Occipital lobe (tissue), 2 donors: ENCODE measurements around the gene FBLIM1. TPM values are rescaled to one million over a fixed set of nuclear protein-coding genes. Genes with fewer than 3 reads are reported as not detected.

Source experiments
- DNase-seq: peaks from one replicate; lab custom pipeline; 2025; lab: John Stamatoyannopoulos, UW
- total RNA-seq: library from RNA; depleted of rRNA; stranded (reverse); fragments of >200 nt; gene quantifications from one replicate; pipeline ENCODE4 v1.2.3, GENCODE V29; 2014

The FBLIM1 gene
- total RNA-seq, 1 donor from 2014 or later = 11.4 TPM

DNA sequence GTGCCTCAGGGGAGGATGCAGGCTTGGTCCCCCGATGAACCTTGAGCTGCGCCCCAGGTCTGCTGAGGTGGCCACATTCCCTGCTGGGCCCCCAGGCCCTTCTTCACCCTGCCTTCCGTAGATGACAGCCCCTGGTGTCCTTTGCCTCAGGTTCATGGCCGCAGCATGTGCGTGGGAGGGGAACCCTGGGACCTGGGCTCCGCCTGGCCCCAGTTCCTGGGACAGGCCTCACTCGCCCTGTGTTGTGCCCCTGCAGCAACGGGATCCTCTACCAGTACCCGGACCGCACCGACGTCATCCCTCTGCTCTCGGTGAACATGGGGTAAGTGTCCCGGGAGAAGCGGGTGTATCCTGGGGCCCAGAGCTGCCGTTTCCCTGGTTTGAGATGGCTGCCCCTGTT is 27.7 kb upstream of the FBLIM1 start:
- no peak for DNase-seq

DNA sequence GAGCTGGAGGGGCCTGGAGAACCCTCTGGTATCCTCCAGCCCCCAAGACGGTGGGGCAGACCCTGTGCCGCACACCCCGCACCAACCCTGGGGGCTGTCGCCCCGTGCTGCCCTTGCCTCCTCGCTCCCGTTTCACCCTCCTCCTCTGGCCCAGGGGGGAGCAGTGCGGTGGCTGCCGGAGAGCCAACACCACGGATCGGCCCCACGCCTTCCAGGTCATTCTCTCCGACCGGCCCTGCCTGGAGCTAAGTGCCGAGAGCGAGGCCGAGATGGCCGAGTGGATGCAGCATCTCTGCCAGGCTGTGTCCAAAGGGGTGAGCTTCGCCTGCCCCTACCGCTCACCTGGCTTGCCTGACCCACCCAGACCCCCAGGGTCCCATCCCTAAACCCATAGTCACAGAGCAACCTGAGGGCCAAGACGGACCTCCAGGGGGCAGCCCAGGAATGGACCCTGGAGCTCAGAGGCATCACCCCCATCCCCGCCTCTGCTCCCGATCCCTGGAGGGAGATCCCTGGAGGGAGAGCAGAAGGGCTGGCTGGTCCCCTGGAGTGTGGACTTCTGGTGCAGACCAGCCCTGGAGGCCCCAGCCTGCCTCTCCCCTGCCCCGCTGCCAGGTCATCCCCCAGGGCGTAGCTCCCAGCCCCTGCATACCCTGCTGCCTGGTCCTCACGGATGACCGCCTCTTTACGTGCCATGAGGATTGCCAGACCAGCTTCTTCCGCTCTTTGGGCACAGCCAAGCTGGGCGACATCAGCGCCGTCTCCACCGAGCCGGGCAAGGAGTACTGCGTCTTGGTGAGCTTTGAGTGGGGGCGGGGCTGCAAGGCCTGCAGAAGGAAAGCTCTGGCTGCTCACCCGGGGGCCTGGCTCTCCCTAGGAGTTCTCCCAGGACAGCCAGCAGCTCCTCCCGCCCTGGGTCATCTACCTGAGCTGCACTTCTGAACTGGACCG is 26.6 kb upstream of the FBLIM1 start:
- no peak for DNase-seq

DNA sequence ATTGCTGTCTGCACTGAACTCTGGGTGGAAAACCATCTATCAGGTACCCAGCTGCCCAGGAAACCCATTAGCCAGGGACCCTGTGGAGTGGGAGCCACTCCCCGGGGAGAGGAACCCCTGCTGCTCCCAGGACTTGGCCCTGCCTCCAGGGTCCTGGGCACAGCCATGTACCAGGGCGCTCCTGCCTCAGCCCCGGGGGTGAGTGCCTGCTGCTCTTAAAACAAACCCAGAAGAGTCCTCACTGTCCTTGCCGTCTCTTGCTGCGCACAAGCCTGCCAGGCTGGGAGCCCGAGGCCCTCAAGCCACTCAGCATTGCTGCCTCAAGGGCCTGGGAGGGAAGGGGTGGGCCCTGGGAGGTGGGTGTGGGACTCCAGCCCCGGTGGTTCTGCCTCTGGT is 25.9 kb upstream of the FBLIM1 start:
- DNase-seq = no peak

DNA sequence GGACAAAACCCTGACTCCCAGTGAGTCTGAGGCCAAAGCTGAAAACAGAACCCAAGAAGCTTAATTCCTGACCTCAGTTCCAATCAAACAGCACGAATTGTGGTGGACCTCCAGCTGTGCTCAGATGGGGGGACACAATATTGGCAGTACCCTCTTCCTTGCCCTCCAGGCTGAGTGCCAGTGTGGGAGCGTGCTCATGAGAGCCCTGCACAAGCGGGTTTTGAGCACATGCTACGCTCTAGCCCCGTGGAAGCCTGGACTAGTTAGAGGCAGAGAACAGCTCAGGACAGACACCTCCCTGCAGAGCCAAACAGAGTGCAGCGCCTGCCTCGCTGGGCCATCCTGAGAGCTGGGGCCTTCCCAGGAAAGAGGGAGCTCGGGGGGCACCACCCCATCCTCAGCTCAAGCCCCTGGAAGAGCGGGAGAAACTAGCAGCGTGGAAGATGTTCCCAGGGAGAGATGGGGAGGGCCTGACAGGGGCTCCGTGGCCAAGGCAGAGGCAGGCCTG is 25.3 kb upstream of the FBLIM1 start:
- DNase-seq = no peak

DNA sequence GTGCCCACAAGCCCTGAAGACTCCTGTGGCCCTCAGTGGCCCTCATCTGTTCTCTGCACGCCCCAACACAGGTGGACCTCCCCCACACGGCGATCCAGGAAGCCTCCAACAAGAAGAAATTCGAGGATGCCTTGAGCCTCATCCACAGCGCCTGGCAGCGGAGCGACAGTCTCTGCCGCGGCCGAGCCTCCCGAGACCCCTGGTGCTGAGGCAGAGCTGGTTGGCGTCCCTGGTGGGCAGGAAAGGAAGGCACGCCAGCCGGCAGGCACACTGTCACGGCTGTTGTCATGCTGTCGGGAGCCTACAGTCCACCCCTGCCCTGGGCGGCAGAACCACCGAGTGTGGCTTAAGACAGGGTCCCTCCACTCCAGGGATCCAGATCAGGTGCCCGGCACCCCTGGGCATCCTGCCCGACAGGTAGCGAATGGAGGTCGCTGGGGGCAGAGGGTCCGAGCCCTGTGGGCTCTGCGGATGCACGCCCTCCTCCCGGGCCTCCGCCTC is 24.8 kb upstream of the FBLIM1 start:
- no peak for DNase-seq

DNA sequence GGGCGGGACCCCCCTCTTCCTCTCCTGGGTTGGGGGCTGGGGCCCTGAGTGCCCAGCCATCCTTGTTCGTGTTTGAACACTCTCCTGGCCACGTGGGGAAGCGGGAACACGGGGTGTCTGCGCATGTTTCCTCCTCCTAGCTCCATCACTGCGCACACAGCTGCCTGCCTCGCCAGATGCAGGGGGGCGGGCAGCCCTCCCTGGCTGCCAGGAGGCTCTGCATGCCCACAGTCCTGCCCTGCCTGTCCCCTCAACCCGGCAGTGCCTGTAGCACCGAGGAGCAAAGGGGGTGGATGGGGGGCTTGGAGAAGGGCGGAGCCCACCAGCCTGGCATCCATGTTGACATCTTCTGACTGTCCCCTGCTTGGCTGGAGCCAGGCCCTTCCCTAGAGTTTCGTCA is 24.3 kb upstream of the FBLIM1 start:
- DNase-seq = no peak

DNA sequence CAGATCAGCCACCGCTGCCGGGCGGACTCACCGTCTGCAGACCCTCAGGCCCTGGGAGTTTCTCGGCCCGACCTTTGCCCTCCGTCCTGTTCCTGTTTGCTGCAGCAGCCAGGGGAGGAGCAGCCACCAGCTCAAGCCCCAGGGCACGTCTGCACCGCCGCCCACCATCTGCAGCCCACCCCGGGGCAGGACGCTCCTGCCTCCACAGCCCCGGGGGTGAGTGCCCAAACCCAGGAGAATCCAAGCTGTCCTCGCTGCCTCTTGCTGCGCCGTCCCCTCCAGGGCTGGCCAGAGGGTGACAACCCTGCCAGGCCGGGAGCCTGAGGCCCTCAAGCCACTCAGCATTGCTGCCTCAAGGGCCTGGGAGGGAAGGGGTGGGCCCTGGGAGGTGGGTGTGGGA is 23.7 kb upstream of the FBLIM1 start:
- no peak for DNase-seq

DNA sequence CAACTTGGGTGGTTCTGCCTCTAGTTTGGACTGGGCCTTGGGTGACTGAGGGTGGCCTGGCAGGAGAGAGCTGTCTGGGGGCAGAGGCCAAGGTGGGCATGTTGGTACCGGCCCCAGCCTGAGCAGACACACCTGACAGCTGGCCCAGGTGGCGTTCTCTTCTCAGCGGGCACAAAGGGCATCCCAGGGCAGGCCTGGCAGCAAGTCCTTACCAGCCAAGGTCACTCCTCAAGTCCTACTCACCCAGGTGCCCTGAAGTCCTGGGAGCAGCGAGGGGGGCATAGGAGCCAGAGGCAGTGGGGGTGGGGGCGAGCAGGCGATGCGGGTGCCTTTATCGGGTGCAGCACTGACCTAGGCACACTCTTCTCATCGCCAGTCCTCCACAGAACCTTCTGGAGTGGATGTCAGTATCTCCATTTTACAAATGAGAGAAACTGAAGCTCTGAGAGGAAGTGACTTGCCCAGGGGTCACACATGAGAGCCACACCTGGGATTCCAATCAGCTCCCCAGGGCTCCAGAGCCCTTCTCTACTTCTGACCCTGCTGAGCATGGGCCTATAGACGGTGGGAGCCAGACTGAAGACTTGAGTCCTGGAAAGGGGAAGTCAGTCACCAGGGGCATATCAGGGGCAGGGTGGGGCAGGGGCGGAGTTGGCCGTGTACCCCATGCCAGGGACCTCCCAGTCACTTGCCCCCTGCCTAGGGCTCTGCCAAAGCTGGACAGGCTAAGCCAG is 23.1 kb upstream of the FBLIM1 start:
- DNase-seq = no peak

DNA sequence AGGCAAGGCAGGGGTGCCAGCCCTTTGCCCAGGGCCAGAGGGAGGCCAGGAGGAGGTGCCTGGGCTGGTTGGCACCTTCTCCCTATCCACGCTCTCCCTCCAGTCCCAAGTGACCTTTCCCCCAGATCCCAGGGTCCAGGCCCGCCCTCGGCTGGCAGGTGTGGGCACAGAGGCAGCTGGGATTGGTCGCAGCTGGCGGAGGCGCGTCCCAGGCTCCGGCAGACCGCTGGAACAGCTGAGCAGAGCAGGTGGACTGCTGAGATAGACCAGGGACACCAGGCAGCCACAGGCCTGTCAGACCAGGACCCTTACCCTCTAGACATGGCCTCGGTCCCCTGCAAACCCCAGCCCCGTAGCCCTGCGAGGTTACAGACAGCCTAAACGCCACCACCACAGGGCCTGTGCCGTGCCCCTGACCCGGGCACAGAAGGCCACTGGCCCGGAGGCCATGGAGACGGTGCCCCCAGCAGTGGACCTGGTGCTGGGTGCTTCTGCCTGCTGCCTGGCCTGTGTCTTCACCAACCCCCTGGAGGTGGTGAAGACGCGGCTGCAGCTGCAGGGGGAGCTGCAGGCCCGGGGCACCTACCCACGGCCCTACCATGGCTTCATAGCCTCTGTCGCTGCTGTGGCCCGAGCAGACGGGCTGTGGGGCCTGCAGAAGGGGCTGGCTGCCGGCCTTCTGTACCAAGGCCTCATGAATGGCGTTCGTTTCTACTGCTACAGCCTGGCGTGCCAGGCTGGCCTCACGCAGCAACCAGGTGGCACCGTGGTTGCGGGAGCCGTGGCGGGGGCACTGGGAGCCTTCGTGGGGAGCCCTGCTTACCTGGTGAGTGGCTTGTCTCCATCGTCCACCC is 22.3 kb upstream of the FBLIM1 start, which contains the start of gene SLC25A34:
SLC25A34 (plus strand) TSS at position 221 of the 854 bp plus-strand sequence; CDS start at position 449, 228 bp downstream.
- no peak for DNase-seq

DNA sequence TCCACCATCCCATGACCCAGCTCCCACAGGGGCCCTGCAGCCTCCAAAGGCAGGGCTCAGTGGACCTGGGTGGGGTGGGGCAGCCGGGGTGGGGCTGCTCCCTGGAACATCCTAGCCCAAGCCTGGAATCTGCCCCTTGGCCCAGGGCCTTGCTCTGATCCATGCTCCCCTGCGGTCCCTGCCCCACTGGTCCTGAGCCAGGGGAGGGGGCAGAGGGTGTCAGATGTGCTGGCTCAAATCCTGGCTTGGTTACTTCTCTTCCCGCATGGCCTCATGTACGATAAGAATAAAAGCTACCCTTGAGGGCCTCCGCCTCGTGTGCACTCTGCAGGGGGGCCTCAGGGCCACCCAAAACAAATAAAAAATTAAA is 21.7 kb upstream of the FBLIM1 start:
- no peak for DNase-seq

DNA sequence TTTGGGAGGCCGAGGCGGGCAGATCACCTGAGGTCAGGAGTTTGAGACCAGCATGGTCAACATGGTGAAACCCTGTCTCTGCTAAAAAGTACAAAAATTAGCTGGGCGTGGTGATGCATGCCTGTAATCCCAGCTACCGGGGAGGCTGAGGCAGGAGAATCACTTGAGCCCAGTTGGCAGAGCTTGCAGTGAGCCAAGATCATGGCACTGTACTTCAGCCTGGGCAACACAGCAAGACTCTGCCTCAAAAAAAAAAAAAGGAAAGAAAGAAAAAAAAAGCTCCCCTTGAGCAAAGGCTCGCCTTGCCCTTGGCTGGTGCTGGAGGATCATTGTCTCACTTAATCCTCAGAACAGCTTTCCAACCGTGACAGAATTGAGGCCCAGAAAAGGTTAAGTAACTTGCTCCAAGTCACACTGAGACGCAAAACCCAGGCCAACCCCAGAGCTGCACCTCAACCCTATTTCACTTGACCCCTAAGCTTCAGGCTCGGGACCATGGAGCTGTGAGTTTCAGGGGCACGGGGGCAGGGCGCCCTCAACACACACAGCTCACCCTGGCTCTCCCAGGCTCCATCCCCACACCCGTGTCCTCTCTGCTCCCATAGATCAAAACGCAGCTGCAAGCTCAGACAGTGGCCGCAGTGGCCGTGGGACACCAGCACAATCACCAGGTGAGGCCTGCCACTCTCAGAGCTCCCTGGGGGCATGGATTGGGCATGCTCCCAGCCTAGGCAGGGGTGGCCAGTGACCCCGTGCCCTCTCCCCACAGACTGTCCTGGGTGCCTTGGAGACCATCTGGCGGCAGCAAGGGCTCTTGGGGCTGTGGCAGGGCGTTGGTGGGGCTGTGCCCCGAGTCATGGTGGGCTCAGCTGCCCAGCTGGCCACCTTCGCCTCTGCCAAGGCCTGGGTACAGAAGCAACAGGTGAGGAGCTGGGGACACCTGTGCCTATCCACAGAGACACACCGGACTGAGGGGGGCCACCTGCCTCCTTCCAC is 21.0 kb upstream of the FBLIM1 start:
- DNase-seq = no peak

DNA sequence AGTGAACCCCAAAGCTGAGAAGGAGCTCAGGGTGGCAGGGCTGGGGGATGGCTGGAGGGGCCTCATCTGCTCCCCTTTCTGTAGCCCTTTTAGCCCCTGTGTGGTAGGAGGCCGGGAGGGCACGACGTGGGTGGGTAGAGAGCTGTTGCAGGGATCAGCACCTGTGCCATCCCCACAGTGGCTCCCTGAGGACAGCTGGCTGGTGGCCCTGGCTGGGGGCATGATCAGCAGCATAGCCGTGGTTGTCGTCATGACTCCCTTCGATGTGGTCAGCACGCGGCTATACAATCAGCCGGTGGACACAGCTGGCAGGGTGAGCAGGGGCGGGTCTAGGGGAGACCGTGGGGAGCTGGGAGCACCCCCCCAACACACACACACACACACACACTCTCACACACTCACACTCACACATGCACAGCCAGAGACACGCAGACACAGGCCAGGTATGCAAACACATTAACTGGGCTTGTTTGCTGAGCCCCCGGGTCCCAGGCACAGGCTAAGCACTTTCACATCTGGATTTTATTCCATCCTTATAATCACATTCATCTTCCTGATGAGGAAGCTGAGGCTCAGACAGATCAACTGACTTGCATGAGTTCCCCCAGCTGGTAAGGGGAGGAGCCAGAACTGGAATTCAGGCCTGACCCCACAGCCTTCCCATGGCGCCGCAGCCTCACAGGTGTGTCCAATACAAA is 20.0 kb upstream of the FBLIM1 start:
- DNase-seq = no peak

DNA sequence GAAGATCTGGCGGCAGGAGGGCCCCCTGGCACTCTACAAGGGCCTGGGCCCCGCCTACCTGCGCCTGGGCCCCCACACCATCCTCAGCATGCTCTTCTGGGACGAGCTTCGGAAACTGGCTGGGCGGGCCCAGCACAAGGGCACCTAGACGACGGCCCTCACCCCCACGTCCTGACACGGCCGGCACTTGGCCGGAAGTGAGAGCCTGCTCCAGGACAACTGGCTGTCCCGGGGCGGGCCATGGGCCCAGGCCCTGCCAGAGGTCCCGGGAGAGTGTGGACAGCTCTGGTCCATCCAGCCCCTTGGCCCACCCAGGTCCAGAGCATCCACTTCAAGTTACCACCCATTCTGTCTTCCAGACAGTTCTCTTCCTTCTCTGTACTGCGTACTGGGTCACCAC is 19.3 kb upstream of the FBLIM1 start:
- DNase-seq = no peak

DNA sequence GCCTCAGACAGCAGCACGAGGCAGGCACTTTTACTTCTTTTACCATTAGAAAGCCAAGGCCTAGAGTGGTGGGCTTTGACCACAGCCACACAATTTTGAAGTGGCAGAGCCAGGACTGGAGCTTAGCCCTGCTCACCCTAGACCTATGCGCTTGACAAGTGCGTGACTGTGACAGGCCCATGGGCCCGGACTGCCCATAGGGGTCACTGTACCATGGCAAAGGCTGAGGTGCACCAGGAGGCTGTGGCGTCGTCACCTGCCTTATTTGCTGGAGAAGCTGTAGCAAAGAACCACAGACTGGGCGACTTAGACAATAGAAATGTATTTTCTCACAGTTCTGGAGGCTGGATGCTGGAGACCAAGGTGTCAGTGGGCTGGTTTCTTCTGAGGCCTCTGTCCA is 18.9 kb upstream of the FBLIM1 start:
- no peak for DNase-seq

DNA sequence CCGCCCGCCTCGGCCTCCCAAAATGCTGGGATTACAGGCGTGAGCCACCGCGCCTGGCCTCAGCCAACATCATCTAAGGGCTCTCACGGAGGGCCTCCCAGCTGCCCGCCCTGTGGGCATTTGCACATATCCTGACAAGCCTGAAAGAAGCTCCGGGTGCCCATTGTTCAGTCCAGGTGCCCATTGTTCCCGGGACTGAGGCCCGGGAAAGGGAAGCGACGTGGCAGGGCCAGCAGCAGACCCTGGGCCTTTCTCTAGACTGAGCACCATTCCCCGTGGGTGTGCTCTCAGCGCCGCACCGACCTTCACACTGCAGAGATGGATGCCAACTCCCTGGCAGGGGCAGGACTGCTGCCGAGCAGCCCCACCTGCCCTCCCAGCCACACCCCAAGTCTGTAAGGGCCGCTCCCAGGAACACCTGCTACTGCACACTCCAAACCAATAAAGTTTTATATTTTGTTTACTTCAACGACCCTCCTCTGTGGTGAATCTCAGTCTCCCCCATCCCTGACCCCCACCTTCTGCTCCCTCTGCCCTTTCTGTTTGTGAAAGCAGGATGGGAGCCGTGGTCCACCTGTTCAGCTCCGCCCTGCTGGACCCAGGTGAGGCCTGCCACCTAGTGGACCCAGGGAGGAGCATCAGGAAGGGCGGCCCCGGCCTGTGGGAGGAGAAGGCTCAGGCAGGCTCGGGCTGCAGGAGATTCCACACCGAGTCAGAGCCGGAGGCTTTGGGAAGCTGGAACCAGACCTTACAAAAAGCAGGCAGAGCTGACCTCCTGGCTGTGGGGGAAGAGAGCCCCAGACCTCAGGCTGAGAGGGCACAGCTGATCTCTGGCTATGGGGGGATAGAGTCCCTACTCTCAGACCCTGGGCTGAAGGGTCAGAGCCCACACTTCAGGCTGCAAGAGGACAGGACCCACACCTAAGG is 17.4 kb upstream of the FBLIM1 start:
- peak; percentile 59 for DNase-seq

DNA sequence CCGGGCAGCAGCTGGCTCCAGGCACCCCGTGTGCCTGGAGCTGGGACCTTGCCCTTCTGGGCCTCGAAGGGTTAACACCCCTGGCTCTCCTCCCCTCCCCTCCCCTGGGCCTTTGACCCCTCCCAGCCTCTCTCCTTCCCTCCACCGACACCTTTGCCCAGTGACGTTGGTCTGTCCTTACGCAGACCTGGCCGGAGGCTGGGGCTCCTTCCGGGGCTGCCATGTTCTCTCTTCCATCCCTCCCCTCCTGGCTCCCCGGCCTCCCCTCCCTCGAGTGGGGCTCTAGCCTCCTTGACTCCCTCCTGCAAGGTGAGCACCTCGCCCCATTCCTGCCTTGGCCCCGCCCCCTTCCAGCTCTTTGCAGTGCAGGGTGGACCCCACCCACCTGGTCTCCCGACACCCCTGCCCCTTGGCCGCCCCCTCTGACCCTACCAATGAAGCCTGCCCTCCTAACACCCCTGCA is 16.2 kb upstream of the FBLIM1 start, which contains the start of gene TMEM82:
TMEM82 (plus strand) TSS at position 161 of the 463 bp plus-strand sequence; CDS start at position 222, 61 bp downstream.
- no peak for DNase-seq

DNA sequence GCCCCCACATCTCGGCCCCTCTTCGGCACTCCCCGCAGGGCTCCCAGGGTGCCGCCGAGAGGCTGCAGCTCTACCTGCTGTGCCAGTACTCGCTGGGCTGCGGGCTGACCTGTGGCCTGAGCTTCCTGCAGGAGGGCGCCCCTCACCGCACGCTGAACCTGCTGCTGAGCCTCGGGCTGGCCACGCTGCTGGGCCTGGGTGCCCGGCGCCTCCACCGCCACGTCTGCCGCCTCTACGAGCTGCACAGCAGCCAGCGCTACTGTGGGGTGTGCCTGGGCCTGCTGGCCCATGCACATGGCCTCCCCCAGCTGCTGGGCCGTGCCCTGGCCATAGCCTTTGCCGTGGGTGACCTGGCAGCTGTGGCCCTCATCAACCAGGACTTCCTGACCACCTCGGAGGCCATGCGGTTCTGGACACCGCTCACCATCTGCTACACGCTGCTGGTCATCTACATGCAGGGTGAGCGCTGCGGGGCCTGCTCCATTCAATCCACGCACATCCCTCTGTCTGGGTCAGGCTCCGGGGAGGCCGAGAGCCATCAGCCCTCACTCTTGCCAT is 14.4 kb upstream of the FBLIM1 start:
- DNase-seq = no peak

DNA sequence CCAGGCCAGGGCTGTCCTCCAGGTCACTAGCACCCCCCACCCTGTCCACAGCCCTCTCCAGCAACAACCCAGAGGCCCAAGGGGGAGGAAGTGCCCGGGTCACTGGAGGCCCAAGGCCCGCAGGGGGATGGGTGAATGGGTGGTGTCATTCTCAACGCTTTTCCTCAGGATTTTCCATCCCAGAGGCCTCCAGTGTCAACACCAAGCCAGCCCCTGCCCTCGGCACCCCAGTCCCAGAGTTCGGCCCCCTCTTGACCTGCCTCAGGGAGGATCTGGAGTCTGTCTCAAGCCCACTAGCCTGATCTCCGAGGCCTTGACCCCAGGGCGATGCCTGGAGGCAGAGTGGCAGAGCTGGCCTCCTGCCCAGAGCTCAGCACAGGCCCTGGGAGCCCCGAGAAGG is 11.2 kb upstream of the FBLIM1 start:
- no peak for DNase-seq
